ENCODE measurements around the gene ADORA1. TPM values are rescaled to one million over a fixed set of nuclear protein-coding genes. Genes with fewer than 3 reads are reported as not detected.

Gene ADORA1
- total RNA-seq, 4 donors from 2014 or later = 0.64 to 1.7 (median 0.66) TPM; not detected in 1

DNA sequence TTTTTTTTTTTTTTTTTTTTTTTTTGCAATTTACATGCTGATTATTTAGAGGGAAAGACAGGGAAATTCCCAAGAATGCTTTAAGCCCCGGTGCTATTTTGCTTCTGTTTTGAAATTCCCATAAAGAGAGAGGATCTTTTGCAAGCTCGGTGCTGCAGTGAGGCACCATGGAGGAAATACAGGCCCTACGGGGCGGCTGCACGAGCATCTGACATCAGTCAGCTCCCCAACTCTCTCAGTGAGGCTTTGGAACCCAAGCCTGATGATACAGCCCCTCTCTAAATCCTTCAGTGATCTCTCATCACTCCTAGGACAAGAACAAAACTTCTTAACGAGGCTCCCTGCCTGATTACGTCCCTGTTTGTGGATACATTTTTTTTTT lies 59.8 kb downstream of the ADORA1 start:
- intact Hi-C loops (cut with DNase I) = no loop called here
- TF ChIP-seq, protein P1, sequence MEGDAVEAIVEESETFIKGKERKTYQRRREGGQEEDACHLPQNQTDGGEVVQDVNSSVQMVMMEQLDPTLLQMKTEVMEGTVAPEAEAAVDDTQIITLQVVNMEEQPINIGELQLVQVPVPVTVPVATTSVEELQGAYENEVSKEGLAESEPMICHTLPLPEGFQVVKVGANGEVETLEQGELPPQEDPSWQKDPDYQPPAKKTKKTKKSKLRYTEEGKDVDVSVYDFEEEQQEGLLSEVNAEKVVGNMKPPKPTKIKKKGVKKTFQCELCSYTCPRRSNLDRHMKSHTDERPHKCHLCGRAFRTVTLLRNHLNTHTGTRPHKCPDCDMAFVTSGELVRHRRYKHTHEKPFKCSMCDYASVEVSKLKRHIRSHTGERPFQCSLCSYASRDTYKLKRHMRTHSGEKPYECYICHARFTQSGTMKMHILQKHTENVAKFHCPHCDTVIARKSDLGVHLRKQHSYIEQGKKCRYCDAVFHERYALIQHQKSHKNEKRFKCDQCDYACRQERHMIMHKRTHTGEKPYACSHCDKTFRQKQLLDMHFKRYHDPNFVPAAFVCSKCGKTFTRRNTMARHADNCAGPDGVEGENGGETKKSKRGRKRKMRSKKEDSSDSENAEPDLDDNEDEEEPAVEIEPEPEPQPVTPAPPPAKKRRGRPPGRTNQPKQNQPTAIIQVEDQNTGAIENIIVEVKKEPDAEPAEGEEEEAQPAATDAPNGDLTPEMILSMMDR (IDR thresholded peaks at IDR 0.05) = no peak
- no peak for TF ChIP-seq POLR2A (IDR thresholded peaks at IDR 0.05)
- H3K27me3 ChIP-seq = no peaks in the 10 kb centered on the region
- H3K4me3 ChIP-seq = no peak overlapping the region
- H3K27ac ChIP-seq = peak overlapping the region; percentile 48 to 80 (median 62)
- H3K36me3 ChIP-seq = no peaks in the 10 kb centered on the region
- H3K9me3 ChIP-seq = no peaks in the 10 kb centered on the region
- WGBS, 2 donors = 21 to 25% methylated on average over 7 of the region's 7 CpGs
- DNase-seq = no peak
- H3K4me1 ChIP-seq = peaks cover 25 to 40% (median 27%) of the 10 kb centered on the region in 3 donors

DNA sequence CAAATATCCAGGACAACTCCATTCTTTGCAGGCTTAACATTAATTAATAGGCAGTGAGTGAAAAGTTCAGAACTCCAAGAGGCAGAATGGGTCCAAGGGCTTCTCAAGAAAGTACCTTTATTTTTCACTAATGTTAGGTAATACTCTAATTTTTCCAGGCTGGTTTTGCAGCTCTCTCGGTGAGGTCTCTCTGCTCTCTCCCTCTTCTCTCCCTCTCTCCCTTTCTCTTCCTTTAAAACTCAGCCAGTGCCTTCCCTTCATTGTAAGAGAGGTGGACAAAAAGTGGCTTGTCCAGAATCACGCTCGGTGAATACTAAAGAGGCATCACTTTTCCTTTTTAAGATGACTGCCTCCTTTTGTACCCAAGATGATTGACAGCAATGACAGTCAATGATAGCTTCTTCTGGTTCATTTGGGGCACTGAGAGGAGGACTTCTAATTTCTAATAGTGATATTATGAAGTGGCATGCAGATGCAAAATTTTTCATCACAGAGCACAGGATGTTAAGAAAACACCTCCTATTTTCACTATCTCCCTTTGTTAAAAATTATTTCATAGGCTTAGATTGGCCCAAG lies 60.3 kb downstream of the ADORA1 start:
- Histone ChIP-seq H3K27ac (peak overlapping the region in 2 of 4 donors; percentile 62 to 80), H3K36me3 (no peaks in the 10 kb centered on the region), H3K4me1 (peaks cover 25 to 40% (median 27%) of the 10 kb centered on the region in 3 donors), H3K27me3 (no peaks in the 10 kb centered on the region), H3K4me3 (no peak overlapping the region), H3K9me3 (no peaks in the 10 kb centered on the region)
- WGBS, 2 donors = 55 to 89% methylated on average over 3 of the region's 3 CpGs
- DNase-seq = no peak
- no peak for TF ChIP-seq POLR2A (IDR thresholded peaks at IDR 0.05)
- TF ChIP-seq, protein P1 (IDR thresholded peaks at IDR 0.05) = no peak
- intact Hi-C loops (cut with DNase I) = no loop called here

DNA sequence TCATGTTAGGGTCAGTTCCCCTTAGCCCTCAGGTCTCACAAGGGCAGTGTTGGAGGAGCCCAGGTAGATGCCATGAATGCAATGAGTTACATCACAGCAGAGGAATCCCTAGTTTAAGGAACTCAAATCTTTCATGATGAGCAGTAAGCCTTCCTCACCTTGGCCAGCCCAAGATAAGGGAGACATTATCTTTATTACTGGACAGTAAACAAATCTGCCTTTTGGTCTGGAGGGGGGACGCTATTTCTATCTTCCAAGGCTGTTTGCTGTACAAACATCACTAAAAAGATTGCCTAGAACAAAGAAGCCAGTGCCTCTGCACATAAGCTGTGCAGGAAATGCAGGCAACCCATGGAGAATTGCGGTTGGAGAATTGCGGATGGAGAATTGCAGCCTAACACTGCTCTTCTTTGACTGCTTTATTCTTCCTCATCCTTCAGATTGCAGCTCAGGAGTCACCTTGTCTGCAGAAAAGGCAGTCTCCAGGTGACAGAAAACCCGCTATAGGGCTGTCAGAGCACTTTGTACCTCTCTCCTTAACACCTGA lies 61.2 kb downstream of the ADORA1 start:
- no peak overlapping the region for H3K4me3 ChIP-seq
- 81 to 88% methylated on average over 3 to 4 of the region's 4 CpGs for WGBS, 2 donors

DNA sequence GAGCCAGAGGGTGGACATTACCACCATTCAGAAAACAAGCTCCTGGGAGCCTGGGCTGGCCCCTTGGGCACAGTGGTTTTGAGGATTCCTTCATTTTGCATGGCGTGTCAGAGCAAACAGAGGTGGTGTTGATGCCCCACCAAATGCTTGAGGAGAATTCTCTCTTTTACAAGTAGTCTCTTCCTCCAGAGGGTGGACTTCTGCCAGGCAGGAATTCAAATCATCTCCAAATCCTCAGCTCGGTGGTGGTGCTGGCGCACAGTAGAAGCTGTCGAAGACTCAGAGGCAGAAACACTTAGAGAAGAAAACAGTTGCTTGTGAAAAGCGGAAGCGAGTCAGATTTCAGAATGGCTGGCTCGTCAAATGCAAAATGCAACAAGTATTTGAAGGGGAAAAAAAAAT lies 62.4 kb downstream of the ADORA1 start:
- Histone ChIP-seq H3K27ac (no peak overlapping the region), H3K4me3 (no peak overlapping the region), H3K27me3 (no peaks in the 10 kb centered on the region), H3K36me3 (no peaks in the 10 kb centered on the region), H3K4me1 (peaks cover 20 to 33% (median 27%) of the 10 kb centered on the region in 3 donors), H3K9me3 (no peaks in the 10 kb centered on the region)
- TF ChIP-seq, protein P1 (IDR thresholded peaks at IDR 0.05) = no peak
- no peak for DNase-seq
- 63 to 78% methylated on average over 7 of the region's 7 CpGs for WGBS, 2 donors
- intact Hi-C loops (cut with DNase I) = no loop called here

More for the DNA sequence above, 61.2 kb downstream of the ADORA1 start:
- Histone ChIP-seq H3K27me3 (no peaks in the 10 kb centered on the region), H3K27ac (no peak overlapping the region), H3K9me3 (no peaks in the 10 kb centered on the region), H3K4me1 (peaks cover 25 to 40% (median 27%) of the 10 kb centered on the region in 3 donors), H3K36me3 (no peaks in the 10 kb centered on the region)
- TF ChIP-seq, protein P1 (IDR thresholded peaks at IDR 0.05) = no peak
- no peak for TF ChIP-seq POLR2A (IDR thresholded peaks at IDR 0.05)
- DNase-seq = no peak
- intact Hi-C loops (cut with DNase I) = no loop called here

DNA sequence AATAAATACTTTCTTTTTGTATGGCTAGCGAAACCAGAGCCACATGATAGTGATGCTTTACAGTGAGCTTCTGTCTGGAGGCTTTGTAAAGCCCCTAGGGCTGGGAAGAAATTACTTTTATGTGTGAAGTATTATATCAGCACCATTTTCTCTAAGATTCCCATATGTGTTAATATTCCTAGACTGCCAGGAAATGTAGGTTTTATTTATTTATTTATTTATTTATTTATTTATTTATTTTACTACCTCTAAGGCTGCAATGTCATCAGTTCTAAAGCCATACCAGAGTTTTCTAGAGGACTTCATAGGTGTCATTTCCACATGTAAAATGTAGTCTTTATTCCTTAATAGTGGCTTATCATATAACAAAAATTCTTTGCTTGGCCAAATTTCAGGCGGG lies 63.4 kb downstream of the ADORA1 start:
- WGBS, 2 donors = 92 to 94% methylated on average over 2 of the region's 2 CpGs

More for the DNA sequence above, 63.4 kb downstream of the ADORA1 start:
- peaks cover 11 to 24% (median 23%) of the 10 kb centered on the region in 3 donors for H3K4me1 ChIP-seq
- H3K27me3 ChIP-seq = no peaks in the 10 kb centered on the region
- intact Hi-C loops (cut with DNase I) = no loop called here
- H3K9me3 ChIP-seq = no peaks in the 10 kb centered on the region
- no peaks in the 10 kb centered on the region for H3K36me3 ChIP-seq
- DNase-seq = no peak
- TF ChIP-seq, protein P1 (IDR thresholded peaks at IDR 0.05) = no peak
- no peak for TF ChIP-seq POLR2A (IDR thresholded peaks at IDR 0.05)
- H3K4me3 ChIP-seq = no peak overlapping the region
- no peak overlapping the region for H3K27ac ChIP-seq

Data from esophagus squamous epithelium (tissue), 5 donors.